Stomach smooth muscle (tissue), 2 donors: ENCODE results near the gene ENOX1.
"Not testable (repeated sequence)": the region's sequence is repeated elsewhere in the genome, so short reads cannot be mapped to it uniquely, and the experiment has no call there.

ENCODE experiments used
- H3K27ac ChIP-seq: one replicate; pipeline ENCODE4 v1.7.0; 2013; ENCODE audit warnings: mild to moderate bottlenecking, low read length, inconsistent platforms
- H3K27me3 ChIP-seq, 2 donors: one replicate each; pipeline ENCODE4 v1.7.0; 2013; ENCODE audit warnings: low read length in 2 of 2; ENCODE audit not compliant: insufficient read depth in 2 of 2, control insufficient read depth in 1 of 2
- H3K36me3 ChIP-seq, 2 donors: one replicate each; pipeline ENCODE4 v1.7.0; 2013; ENCODE audit warnings: low read length in 2 of 2; ENCODE audit not compliant: control insufficient read depth in 2 of 2, insufficient read depth in 2 of 2
- H3K4me1 ChIP-seq: one replicate; pipeline ENCODE4 v1.7.0; 2013; ENCODE audit warnings: low read length; ENCODE audit not compliant: control insufficient read depth, insufficient read depth
- H3K4me3 ChIP-seq, 2 donors: one replicate each; pipeline ENCODE4 v1.7.0; 2013; ENCODE audit warnings: low read length in 2 of 2
- H3K9ac ChIP-seq, 2 donors: one replicate each; pipeline ENCODE4 v1.7.0; 2013; ENCODE audit warnings: low read length in 2 of 2, mild to moderate bottlenecking in 1 of 2
- H3K9me3 ChIP-seq, 2 donors: one replicate each; pipeline ENCODE4 v1.7.0; 2013; ENCODE audit warnings: low read length in 2 of 2; ENCODE audit not compliant: control insufficient read depth in 2 of 2
- donor health status: healthy.
- donor health status: Pancreatic carcinoma.

Gene ENOX1

DNA sequence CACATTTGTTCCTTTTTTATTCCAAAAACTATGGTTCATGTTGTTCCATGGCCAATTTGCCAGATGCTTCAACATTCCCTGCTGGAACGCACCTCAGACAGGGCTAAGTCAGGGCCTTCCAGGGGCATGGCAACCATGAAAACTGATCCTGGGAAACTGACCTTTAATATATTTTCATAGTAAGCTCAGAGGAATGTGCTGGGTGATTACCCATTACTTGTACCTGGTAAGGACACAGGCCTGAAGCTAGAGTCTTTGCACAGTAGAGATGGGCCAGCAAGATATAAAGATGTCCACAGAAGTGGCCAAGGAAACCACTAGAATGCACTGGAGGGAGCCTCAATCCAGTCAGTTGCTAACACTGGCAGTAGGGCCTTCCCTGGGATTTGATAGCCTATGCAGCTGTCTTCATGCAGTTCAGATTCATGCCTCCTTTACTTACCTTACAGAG lies 353.1 kb downstream of the ENOX1 start:
- no peaks in the 10 kb centered on the region for H3K27me3 ChIP-seq
- no peaks in the 10 kb centered on the region for H3K9me3 ChIP-seq
- H3K4me1 ChIP-seq, result peaks cover 11% of the 10 kb centered on the region
- no peak overlapping the region for H3K9ac ChIP-seq
- no peak overlapping the region for H3K27ac ChIP-seq
- no peak overlapping the region for H3K4me3 ChIP-seq
- H3K36me3 ChIP-seq, result no peaks in the 10 kb centered on the region

GRCh38 chr13:43432958-43433357 lies 353.8 kb downstream of the ENOX1 start:
- Histone ChIP-seq H3K9me3 (no peaks in the 10 kb centered on the region), H3K4me1 (peaks cover 11% of the 10 kb centered on the region), H3K27ac (no peak overlapping the region), H3K9ac (no peak overlapping the region), H3K4me3 (no peak overlapping the region), H3K36me3 (no peaks in the 10 kb centered on the region), H3K27me3 (no peaks in the 10 kb centered on the region)

DNA sequence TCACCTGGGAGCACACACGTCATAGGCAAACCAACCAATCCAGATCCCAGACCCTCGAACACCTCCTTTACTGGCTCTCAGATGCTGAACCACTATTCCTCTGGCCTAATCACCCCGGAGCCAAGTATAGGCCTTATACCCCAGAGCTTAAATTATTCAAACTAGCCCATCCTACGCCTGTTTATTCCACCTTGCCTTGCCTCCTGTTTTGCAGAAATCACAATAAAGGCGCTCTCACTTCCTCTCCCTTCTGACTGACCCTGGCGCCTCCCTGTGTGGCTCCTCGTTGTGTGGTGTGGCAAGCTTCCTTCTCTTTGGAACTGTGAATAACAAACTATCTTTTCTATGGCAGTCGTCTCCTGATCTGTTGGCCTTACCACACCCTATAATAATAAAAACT lies 354.9 kb downstream of the ENOX1 start:
- no peaks in the 10 kb centered on the region for H3K27me3 ChIP-seq

DNA sequence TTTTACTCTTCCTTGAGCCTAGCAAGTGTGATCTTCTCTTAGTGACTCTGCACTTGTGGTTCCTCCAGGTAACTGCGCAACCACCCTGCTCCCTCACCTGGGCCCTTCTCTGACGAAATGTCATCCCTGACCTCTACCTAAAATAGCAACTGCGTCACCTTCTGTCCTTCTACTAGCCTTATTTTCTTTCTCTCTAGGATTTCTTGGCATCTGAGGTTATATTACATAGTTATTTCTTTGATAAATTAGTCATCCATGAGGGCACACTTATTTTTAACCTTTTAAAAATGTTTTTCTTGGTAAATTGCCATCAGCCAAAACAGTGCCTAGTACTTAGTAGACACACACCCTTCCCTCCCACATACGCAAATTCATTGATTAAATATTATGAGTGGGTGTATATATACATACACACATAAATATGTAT lies 355.5 kb downstream of the ENOX1 start:
- H3K27me3 ChIP-seq, result no peaks in the 10 kb centered on the region
- H3K36me3 ChIP-seq, result no peaks in the 10 kb centered on the region
- no peak overlapping the region for H3K9ac ChIP-seq
- H3K9me3 ChIP-seq, result no peaks in the 10 kb centered on the region
- no peak overlapping the region for H3K4me3 ChIP-seq
- peaks cover 11% of the 10 kb centered on the region for H3K4me1 ChIP-seq
- no peak overlapping the region for H3K27ac ChIP-seq

More for the DNA sequence above, 354.9 kb downstream of the ENOX1 start:
- Histone ChIP-seq H3K27ac (no peak overlapping the region), H3K4me3 (no peak overlapping the region), H3K9me3 (no peaks in the 10 kb centered on the region), H3K36me3 (no peaks in the 10 kb centered on the region), H3K4me1 (peaks cover 11% of the 10 kb centered on the region), H3K9ac (no peak overlapping the region)

- H3K27me3 ChIP-seq, result no peaks in the 10 kb centered on the region
- H3K9me3 ChIP-seq, result no peaks in the 10 kb centered on the region
- H3K4me1 ChIP-seq, result peaks cover 8% of the 10 kb centered on the region
- no peak overlapping the region for H3K27ac ChIP-seq
- H3K36me3 ChIP-seq, result no peaks in the 10 kb centered on the region
- no peak overlapping the region for H3K9ac ChIP-seq
- no peak overlapping the region for H3K4me3 ChIP-seq
Measured at GRCh38 chr13:43428545-43429296, 358.1 kb downstream of the ENOX1 start.

GRCh38 chr13:43426355-43426754 lies 360.4 kb downstream of the ENOX1 start:
- Histone ChIP-seq H3K9ac (no peak overlapping the region), H3K4me1 (peaks cover 7% of the 10 kb centered on the region), H3K4me3 (no peak overlapping the region), H3K36me3 (no peaks in the 10 kb centered on the region), H3K9me3 (no peaks in the 10 kb centered on the region), H3K27me3 (no peaks in the 10 kb centered on the region), H3K27ac (no peak overlapping the region)

GRCh38 chr13:43425234-43425633 lies 361.5 kb downstream of the ENOX1 start:
- H3K4me3 ChIP-seq, result no peak overlapping the region
- no peaks in the 10 kb centered on the region for H3K36me3 ChIP-seq
- no peaks in the 10 kb centered on the region for H3K9me3 ChIP-seq
- peaks cover 3% of the 10 kb centered on the region for H3K4me1 ChIP-seq
- no peaks in the 10 kb centered on the region for H3K27me3 ChIP-seq
- H3K9ac ChIP-seq, result no peak overlapping the region
- no peak overlapping the region for H3K27ac ChIP-seq

DNA sequence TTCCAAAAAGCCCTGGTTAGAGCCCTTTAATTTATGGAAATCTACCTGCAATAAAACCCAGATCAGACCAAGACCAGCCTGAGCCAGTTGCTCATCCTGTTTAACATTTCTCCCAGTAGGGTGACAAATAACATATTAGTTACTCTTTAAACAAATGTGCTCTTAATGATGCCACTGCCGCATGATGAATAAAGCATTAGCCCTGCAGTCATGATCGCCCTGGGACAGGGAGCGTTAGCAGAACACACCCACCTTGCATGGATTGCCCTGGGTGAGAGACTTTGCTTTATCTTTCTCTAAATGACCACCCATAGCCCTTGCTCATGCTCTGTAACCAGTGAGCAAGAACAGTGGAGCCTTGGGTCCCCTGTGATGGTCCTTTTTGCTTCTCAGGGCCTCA lies 362.4 kb downstream of the ENOX1 start:
- Histone ChIP-seq H3K9me3 (no peaks in the 10 kb centered on the region), H3K36me3 (no peaks in the 10 kb centered on the region), H3K27me3 (no peaks in the 10 kb centered on the region), H3K27ac (no peak overlapping the region), H3K4me3 (no peak overlapping the region), H3K4me1 (peaks cover 3% of the 10 kb centered on the region), H3K9ac (no peak overlapping the region)

DNA sequence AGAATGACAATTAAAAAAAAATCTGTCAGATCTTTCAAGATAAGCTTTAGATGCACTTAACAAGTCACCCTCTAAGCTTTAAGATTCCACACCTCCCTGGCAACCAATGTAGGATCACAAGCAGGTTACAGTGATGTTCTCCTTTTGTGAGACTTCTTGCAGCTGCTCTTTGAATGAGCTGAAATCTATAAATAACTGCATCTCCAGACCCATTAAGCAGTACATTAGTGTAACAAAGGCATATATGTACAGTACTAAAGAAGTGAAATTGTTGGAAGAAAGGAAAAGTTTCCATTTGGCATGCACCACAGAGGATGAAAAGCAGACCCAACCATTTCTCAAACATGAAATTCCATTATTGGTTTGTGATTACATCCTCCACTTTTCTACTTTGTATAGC lies 364.7 kb downstream of the ENOX1 start:
- Histone ChIP-seq H3K27me3 (no peaks in the 10 kb centered on the region), H3K9ac (no peak overlapping the region), H3K27ac (no peak overlapping the region), H3K9me3 (no peaks in the 10 kb centered on the region), H3K36me3 (no peaks in the 10 kb centered on the region), H3K4me1 (peaks cover 3% of the 10 kb centered on the region), H3K4me3 (no peak overlapping the region)

GRCh38 chr13:43416842-43417241 lies 369.9 kb downstream of the ENOX1 start:
- H3K27ac ChIP-seq, H3K4me3 ChIP-seq: not testable (repeated sequence)

DNA sequence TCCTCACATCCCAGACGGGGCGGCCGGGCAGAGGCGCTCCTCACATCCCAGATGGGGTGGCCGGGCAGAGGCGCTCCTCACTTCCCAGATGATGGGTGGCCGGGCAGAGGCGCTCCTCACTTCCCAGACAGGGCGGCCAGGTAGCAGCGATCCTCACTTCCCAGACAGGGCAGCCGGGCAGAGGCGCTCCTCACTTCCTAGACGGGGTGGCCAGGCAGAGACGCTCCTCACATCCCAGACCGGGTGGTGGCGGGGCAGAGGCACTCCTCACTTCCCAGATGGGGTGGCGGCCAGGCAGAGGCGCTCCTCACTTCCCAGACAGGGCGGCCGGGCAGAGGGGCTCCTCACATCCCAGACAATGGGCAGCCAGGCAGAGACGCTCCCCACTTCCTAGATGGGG lies 370.4 kb downstream of the ENOX1 start:
- not testable (repeated sequence) for H3K27me3 ChIP-seq, H3K27ac ChIP-seq, H3K9me3 ChIP-seq, H3K4me1 ChIP-seq, H3K36me3 ChIP-seq, H3K4me3 ChIP-seq, H3K9ac ChIP-seq

More at GRCh38 chr13:43416842-43417241, 369.9 kb downstream of the ENOX1 start:
- not testable (repeated sequence) for H3K9me3 ChIP-seq, H3K36me3 ChIP-seq, H3K27me3 ChIP-seq, H3K9ac ChIP-seq, H3K4me1 ChIP-seq
